Colonic mucosa (tissue), 4 donors: ENCODE data around the gene NTNG1. TPM values are rescaled to one million over a fixed set of nuclear protein-coding genes. Genes with fewer than 3 reads are reported as not detected.

Experiments
- DNase-seq: peaks from one replicate; pipeline ENCODE4 v3.0.0-alpha.2; 2020
- H3K27ac ChIP-seq: fragments of 200-600 bp; one replicate; pipeline ENCODE4 v1.8.0; 2021
- H3K27me3 ChIP-seq: fragments of 200-600 bp; one replicate; pipeline ENCODE4 v1.8.0; 2021
- H3K36me3 ChIP-seq: fragments of 200-600 bp; one replicate; pipeline ENCODE4 v1.8.0; 2021
- H3K4me1 ChIP-seq: fragments of 200-600 bp; one replicate; pipeline ENCODE4 v1.8.0; 2021; ENCODE audit warnings: mild to moderate bottlenecking
- H3K4me3 ChIP-seq: fragments of 200-600 bp; one replicate; pipeline ENCODE4 v1.8.0; 2021
- H3K9ac ChIP-seq, 2 donors: one replicate each; pipeline ENCODE4 v1.7.0; 2013; ENCODE audit warnings: control low read depth in 2 of 2, low read depth in 2 of 2, low read length in 2 of 2
- H3K9me3 ChIP-seq: fragments of 200-600 bp; one replicate; pipeline ENCODE4 v1.8.0; 2021
- intact Hi-C: fragments of 100-400 bp; cut with DNase I; formaldehyde crosslinking; loops from one replicate; pipeline ENCODE4 v1.14.1; 2022
- total RNA-seq, 2 donors: library from RNA; stranded (reverse); fragmentation: NEBNext Ultra II Directional in 1 of 2; extraction: Animal tissue kit (Norgen Biotek cat#: 25700) in 1 of 2; gene quantifications; one replicate each; pipeline ENCODE4 v1.2.1, GENCODE V29; 2021
- TF ChIP-seq, protein P1 (sequence below): fragments of 200-600 bp; IDR thresholded peaks from one replicate; pipeline ENCODE4 v1.8.0; 2022; ENCODE audit warnings: antibody characterized with exemption, mild to moderate bottlenecking
- donor health status: healthy.
- donor health status: DM: no; HTN: no; CAD: no.
- donor health status: DM: no; HTN: no; CAD: no.

The NTNG1 gene
- total RNA-seq, 2 donors from 2014 or later: 0.30 to 0.88 TPM

DNA sequence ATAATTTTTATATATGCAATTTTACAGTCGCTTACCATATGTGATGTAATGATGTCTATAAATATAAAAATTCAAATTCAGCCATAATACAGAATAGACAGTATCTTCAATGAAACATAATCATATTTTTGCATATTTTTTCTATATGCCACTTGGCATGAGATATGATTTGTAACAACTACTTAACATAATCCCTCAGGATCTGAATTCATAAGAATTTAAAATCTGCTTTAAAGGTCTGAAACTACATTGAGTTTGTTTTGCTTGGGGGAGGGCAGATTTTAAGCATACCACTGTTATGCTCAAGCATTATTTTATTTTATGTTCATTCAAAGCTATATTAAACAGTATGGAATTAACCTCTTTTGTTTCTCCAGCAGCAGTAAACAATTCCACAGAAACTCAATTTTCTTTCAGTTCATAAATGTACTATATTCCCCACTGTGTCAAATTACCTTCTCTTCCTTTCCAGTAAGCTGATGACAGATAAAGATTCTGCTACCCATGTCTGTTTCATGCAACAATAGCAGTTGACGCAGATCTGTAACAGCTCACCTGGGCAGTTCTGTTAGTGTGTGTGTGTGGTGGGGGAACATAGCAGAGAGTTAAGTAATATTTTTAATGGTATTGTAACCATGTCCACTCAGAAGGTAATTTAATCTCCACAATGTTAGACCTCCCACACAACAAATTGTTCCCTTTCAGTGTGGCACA is 224.8 kb downstream of the NTNG1 start:
- intact Hi-C loops: no loop called here
- H3K4me1 ChIP-seq: no peaks in the 10 kb centered on the region
- TF ChIP-seq, protein P1, sequence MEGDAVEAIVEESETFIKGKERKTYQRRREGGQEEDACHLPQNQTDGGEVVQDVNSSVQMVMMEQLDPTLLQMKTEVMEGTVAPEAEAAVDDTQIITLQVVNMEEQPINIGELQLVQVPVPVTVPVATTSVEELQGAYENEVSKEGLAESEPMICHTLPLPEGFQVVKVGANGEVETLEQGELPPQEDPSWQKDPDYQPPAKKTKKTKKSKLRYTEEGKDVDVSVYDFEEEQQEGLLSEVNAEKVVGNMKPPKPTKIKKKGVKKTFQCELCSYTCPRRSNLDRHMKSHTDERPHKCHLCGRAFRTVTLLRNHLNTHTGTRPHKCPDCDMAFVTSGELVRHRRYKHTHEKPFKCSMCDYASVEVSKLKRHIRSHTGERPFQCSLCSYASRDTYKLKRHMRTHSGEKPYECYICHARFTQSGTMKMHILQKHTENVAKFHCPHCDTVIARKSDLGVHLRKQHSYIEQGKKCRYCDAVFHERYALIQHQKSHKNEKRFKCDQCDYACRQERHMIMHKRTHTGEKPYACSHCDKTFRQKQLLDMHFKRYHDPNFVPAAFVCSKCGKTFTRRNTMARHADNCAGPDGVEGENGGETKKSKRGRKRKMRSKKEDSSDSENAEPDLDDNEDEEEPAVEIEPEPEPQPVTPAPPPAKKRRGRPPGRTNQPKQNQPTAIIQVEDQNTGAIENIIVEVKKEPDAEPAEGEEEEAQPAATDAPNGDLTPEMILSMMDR: no peak
- H3K27ac ChIP-seq: no peak overlapping the region
- no peaks in the 10 kb centered on the region for H3K27me3 ChIP-seq
- no peak for DNase-seq
- H3K9ac ChIP-seq: no peak overlapping the region
- H3K36me3 ChIP-seq: no peaks in the 10 kb centered on the region
- H3K9me3 ChIP-seq: no peaks in the 10 kb centered on the region
- no peak overlapping the region for H3K4me3 ChIP-seq

DNA sequence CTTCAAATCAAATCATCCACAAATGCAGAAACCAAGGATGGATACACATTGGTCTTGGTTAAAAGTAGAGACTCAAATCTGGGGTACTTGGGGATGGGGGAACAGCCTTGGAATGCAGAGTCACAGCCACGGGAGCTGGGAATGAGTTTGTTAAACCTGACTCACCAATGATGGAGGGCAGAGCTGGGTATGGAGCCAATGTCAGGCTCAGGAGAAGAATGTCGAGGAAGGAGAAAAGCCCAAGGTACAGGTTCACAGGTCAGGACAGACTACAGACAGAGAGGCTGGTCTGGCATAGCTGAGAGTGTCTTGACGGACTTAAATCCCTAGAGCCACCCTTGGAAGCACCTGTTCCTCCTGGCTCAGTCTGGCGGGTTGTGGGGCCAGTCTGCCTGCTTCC is 237.6 kb downstream of the NTNG1 start:
- no peak for DNase-seq
- H3K36me3 ChIP-seq: no peaks in the 10 kb centered on the region
- no peaks in the 10 kb centered on the region for H3K27me3 ChIP-seq
- H3K4me1 ChIP-seq: no peaks in the 10 kb centered on the region
- no peak overlapping the region for H3K27ac ChIP-seq
- intact Hi-C loops: no loop called here
- TF ChIP-seq, protein P1: no peak
- H3K9me3 ChIP-seq: no peaks in the 10 kb centered on the region
- H3K9ac ChIP-seq: no peak overlapping the region
- no peak overlapping the region for H3K4me3 ChIP-seq

DNA sequence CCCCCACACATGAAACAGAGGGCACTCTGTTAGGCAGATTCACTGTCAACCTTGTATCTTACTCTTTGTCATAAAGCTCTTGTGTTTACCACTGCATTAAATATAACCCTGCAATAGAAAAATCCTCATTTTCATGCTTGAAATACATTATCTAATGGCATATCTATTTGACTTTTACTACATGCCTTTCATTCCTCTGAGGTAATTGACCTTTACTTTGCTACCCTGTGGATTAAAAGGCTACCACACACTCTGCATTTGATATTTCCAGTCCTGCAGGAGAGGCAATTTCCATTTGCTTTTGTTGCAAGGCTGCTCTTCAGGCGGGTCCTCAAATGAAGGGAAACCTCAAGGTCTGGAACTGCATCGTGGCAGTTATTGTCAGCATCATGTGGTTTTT is 238.0 kb downstream of the NTNG1 start:
- H3K4me3 ChIP-seq: no peak overlapping the region
- no peak overlapping the region for H3K9ac ChIP-seq
- H3K27me3 ChIP-seq: no peaks in the 10 kb centered on the region
- intact Hi-C loops: no loop called here
- no peaks in the 10 kb centered on the region for H3K9me3 ChIP-seq
- no peaks in the 10 kb centered on the region for H3K4me1 ChIP-seq
- no peaks in the 10 kb centered on the region for H3K36me3 ChIP-seq
- TF ChIP-seq, protein P1: no peak
- no peak for DNase-seq
- no peak overlapping the region for H3K27ac ChIP-seq

DNA sequence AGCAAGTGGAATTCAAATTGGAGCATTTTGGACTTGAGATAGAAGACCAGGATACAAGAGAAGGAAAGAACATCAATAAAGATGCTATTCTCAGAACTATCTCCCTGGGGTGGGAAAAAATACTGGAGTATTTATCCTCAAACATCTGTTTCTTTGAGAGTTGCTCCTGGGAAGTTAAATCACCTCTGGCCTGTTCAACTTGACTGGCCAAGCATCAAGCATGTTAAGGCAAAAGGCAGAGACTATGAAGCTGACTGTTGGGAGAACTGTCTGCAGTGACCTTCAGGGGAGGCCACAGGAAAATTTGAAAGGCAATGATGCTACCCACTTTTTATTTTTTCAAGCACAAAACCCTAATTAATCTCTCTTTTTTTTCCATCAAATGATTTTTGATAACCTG is 239.0 kb downstream of the NTNG1 start:
- Histone ChIP-seq H3K9ac (no peak overlapping the region), H3K36me3 (no peaks in the 10 kb centered on the region), H3K9me3 (no peaks in the 10 kb centered on the region), H3K4me3 (no peak overlapping the region), H3K27ac (no peak overlapping the region), H3K27me3 (no peaks in the 10 kb centered on the region), H3K4me1 (no peaks in the 10 kb centered on the region)
- no peak for DNase-seq
- TF ChIP-seq, protein P1: no peak
- intact Hi-C loops: no loop called here

- no peaks in the 10 kb centered on the region for H3K27me3 ChIP-seq
- TF ChIP-seq, protein P1: no peak
- no peaks in the 10 kb centered on the region for H3K36me3 ChIP-seq
- no peak overlapping the region for H3K9ac ChIP-seq
- no peak overlapping the region for H3K4me3 ChIP-seq
- no peaks in the 10 kb centered on the region for H3K4me1 ChIP-seq
- intact Hi-C loops: no loop called here
- no peaks in the 10 kb centered on the region for H3K9me3 ChIP-seq
- no peak for DNase-seq
- H3K27ac ChIP-seq: no peak overlapping the region
Measured at GRCh38 chr1:107389410-107390396, 248.9 kb downstream of the NTNG1 start.
